K562 (cell line): ENCODE measurements around the gene SHISA2. TPM values are rescaled to one million over a fixed set of nuclear protein-coding genes. Genes with fewer than 3 reads are reported as not detected.

ENCODE experiments used
- ATAC-seq: fragments of 200-7000 bp; cut with Tn5 transposase; 3 replicates; pipeline ENCODE4 v1.9.1; 2020; ENCODE audit warnings: moderate library complexity
- BruUV-seq: library from RNA; stranded (reverse); fragments of 400-500 nt; replicated peaks from 2 replicates; lab custom pipeline; 2021; lab: Mats Ljungman, UMichigan
- CTCF ChIA-PET: fragments of 300-600 bp; formaldehyde crosslinking; extraction: SDS; loops from one replicate; lab custom pipeline; 2021; ENCODE audit warnings: low intra/inter-chr PET ratio; lab: Yijun Ruan, JAX
- POLR2A ChIA-PET: fragments of 300-600, 350-650 bp; sonication (Branson Sonifier 250); formaldehyde crosslinking; extraction: SDS; loops from one replicate; lab custom pipeline; 2021; ENCODE audit warnings: antibody characterized with exemption, inconsistent platforms; lab: Yijun Ruan, JAX
- DNase-seq, 4 experiments: peaks; one replicate each; pipeline versions ENCODE4 v3.0.0 to v3.0.0-alpha.2; 2011 to 2018; ENCODE audit warnings: low spot score in 3 of 4, mixed read lengths in 3 of 4; ENCODE audit errors: extremely low read depth in 1 of 4
- FAIRE-seq: peaks from 2 replicates; lab custom pipeline; 2011; peaks lifted over from hg19 to GRCh38; lab: Jason Lieb, UNC
- H2AFZ ChIP-seq: 2 replicates; pipeline ENCODE4 v1.6.0; 2011; ENCODE audit warnings: low read depth, low read length, control low read depth, inconsistent platforms
- H3K27ac ChIP-seq: fragments of 200-600 bp; 3 replicates; pipeline ENCODE4 v1.8.0; 2011; ENCODE audit warnings: low read depth, mild to moderate bottlenecking, control low read depth, inconsistent platforms, low read length, moderate library complexity, mixed read lengths; ENCODE audit errors: extremely low read depth
- H3K27me3 ChIP-seq, 2 experiments: fragments of 300-600 bp in 1 of 2; 2 replicates in 1 of 2; 3 replicates in 1 of 2; pipeline versions ENCODE4 v1.6.0 to v1.8.0; 2011; ENCODE audit warnings: inconsistent platforms in 2 of 2, low read length in 2 of 2, mild to moderate bottlenecking in 1 of 2, mixed read lengths in 1 of 2, moderate library complexity in 1 of 2; ENCODE audit not compliant: control insufficient read depth in 2 of 2, insufficient read depth in 2 of 2
- H3K36me3 ChIP-seq: fragments of 300-600 bp; 3 replicates; pipeline ENCODE4 v1.8.0; 2011; ENCODE audit warnings: mild to moderate bottlenecking, low read length, inconsistent platforms; ENCODE audit not compliant: control insufficient read depth, insufficient read depth
- H3K4me1 ChIP-seq, 2 experiments: fragments of 200-600 bp in 1 of 2; replicated peaks in 1 of 2; 2 replicates in 1 of 2; 3 replicates in 1 of 2; pipeline versions ENCODE4 v1.5.1 to v1.8.0; 2011; ENCODE audit warnings: inconsistent platforms in 2 of 2, low read length in 2 of 2, mild to moderate bottlenecking in 1 of 2, mixed read lengths in 1 of 2, moderate library complexity in 1 of 2; ENCODE audit not compliant: control insufficient read depth in 2 of 2, insufficient read depth in 2 of 2
- H3K4me2 ChIP-seq: 2 replicates; pipeline ENCODE4 v1.6.1; 2011; ENCODE audit warnings: low read length, control low read depth, inconsistent platforms, mixed read lengths; ENCODE audit not compliant: insufficient read depth
- H3K4me3 ChIP-seq: fragments of 200-600 bp; sonication (generic), shearing (Covaris generic); 2 replicates; pipeline ENCODE4 v1.5.1; 2016; ENCODE audit warnings: control low read depth, inconsistent platforms
- H3K79me2 ChIP-seq: fragments of 200-600 bp; 3 replicates; pipeline ENCODE4 v1.8.0; 2011; ENCODE audit warnings: low read length, inconsistent platforms; ENCODE audit not compliant: control insufficient read depth, insufficient read depth
- H3K9ac ChIP-seq, 2 experiments: 2 replicates each; pipeline versions ENCODE4 v1.6.0 to v1.6.1; 2011; ENCODE audit warnings: low read depth in 2 of 2, low read length in 2 of 2, control low read depth in 1 of 2, inconsistent platforms in 1 of 2, mild to moderate bottlenecking in 1 of 2, mixed read lengths in 1 of 2; ENCODE audit not compliant: insufficient read depth in 1 of 2
- H3K9me1 ChIP-seq: one replicate; pipeline ENCODE4 v1.6.0; 2011; ENCODE audit warnings: inconsistent platforms, mild to moderate bottlenecking, low read length, moderate library complexity; ENCODE audit not compliant: control insufficient read depth, insufficient read depth
- H3K9me3 ChIP-seq: replicated peaks from 2 replicates; pipeline ENCODE4 v1.5.1; 2011; ENCODE audit warnings: low read depth, low read length, inconsistent platforms; ENCODE audit not compliant: control insufficient read depth, insufficient read depth
- H4K20me1 ChIP-seq: replicated peaks from 2 replicates; pipeline ENCODE4 v1.6.1; 2011; ENCODE audit warnings: low read length, inconsistent platforms, mixed read lengths; ENCODE audit not compliant: control insufficient read depth, insufficient read depth
- BRD4 ChIP-seq: fragments of 200-600 bp; sonication (generic); IDR thresholded peaks from 2 replicates; pipeline ENCODE4 v1.6.1; 2017; ENCODE audit warnings: inconsistent platforms
- HCFC1 ChIP-seq: IDR thresholded peaks from 2 replicates; pipeline ENCODE4 v1.6.1; 2012; ENCODE audit warnings: low read depth, low read length, improper control_type of control experiment
- JUN ChIP-seq, 2 experiments: sonication (generic) in 1 of 2; formaldehyde crosslinking in 1 of 2; IDR thresholded peaks; 2 replicates each; pipeline versions ENCODE4 v1.6.1 to v1.8.0; 2012 to 2022; ENCODE audit warnings: borderline replicate concordance in 2 of 2, mild to moderate bottlenecking in 2 of 2, improper control_type of control experiment in 1 of 2, low read depth in 1 of 2, low read length in 1 of 2, missing genetic modification reagents in 1 of 2
- LCOR ChIP-seq: sonication (generic); formaldehyde crosslinking; IDR thresholded peaks from 2 replicates; pipeline ENCODE4 v1.8.0; 2022; ENCODE audit warnings: mild to moderate bottlenecking, missing genetic modification reagents
- STAT5B ChIP-seq: fragments of 250-450 bp; sonication (Bioruptor Pico); IDR thresholded peaks from 2 replicates; pipeline ENCODE4 v1.8.0; 2021; ENCODE audit warnings: mild to moderate bottlenecking, inconsistent platforms
- TRIM24 ChIP-seq, 2 experiments: fragments of 450-650 bp; IDR thresholded peaks; 2 replicates each; pipeline ENCODE4 v1.6.1; 2016
- ZNF224 ChIP-seq: sonication (generic); formaldehyde crosslinking; IDR thresholded peaks from 2 replicates; pipeline ENCODE4 v1.8.0; 2022; ENCODE audit warnings: mild to moderate bottlenecking, missing genetic modification reagents
- WGBS: fragments of 100-300 bp; shearing (Covaris generic); methylation state at CpG from one replicate; pipeline ENCODE4 v1.1.6; 2016; ENCODE audit warnings: low coverage, mixed read lengths; ENCODE audit not compliant: insufficient coverage; ENCODE audit errors: missing lambda C conversion rate; 5-methylcytosine and 5-hydroxymethylcytosine counted together
- in situ Hi-C: fragments of 300-500 bp; cut with MboI; formaldehyde crosslinking; loops from 4 replicates; pipeline ENCODE4 v1.15.0; 2018; ENCODE audit warnings: inconsistent platforms, mixed read lengths
- intact Hi-C: fragments of 100-400 bp; cut with micrococcal nuclease; formaldehyde crosslinking; loops from 2 replicates; pipeline ENCODE4 v1.14.2; 2022
- polyA plus RNA-seq, 8 experiments: library from polyadenylated mRNA; depleted of rRNA in 4 of 8; stranded (reverse) in 5 of 8; unstranded in 3 of 8; fragments of >200 nt; fragmentation: Nextera tagmentation in 2 of 8; fragmentation: Illumina TruSeq in 1 of 8; extraction: Ambion mirVana in 2 of 8; extraction: Trizol in 1 of 8; gene quantifications; 2 replicates each; pipeline versions ENCODE4 v1.2.1 to v1.2.3, GENCODE V29; 2011 to 2014; ENCODE audit warnings: inconsistent platforms in 1 of 8, missing spikeins in 1 of 8
- total RNA-seq, 7 experiments: library from RNA; depleted of rRNA in 6 of 7; stranded (reverse); fragments of >200 nt in 6 of 7; fragmentation: Illumina TruSeq in 2 of 7; extraction: Trizol in 2 of 7; gene quantifications; 2 replicates each; pipeline versions ENCODE4 v1.2.1 to v1.2.3, GENCODE V29; 2011 to 2021; ENCODE audit warnings: low replicate concordance in 1 of 7
- TF ChIP-seq, protein P1 (sequence below): IDR thresholded peaks from 3 replicates; pipeline ENCODE4 v1.6.1; 2011; ENCODE audit warnings: borderline replicate concordance, mild to moderate bottlenecking, moderate library complexity; ENCODE audit not compliant: insufficient read length; ENCODE audit errors: extremely low read depth
- TF ChIP-seq, protein P2 (sequence below): fragments of 200-800 bp; sonication (Bioruptor generic); IDR thresholded peaks from 2 replicates; pipeline ENCODE4 v1.6.1; 2016; ENCODE audit warnings: missing genetic modification characterization, missing compliant biosample characterization
- TF ChIP-seq, protein P3 (sequence below): sonication (generic); formaldehyde crosslinking; IDR thresholded peaks from 2 replicates; pipeline ENCODE4 v1.8.0; 2022; ENCODE audit warnings: mild to moderate bottlenecking, missing genetic modification reagents

Gene SHISA2
- total and polyA plus RNA-seq, 9 of the 15 experiments (the other 6 are each of a cell fraction or from before 2014, with no cell fraction given): not detected

DNA sequence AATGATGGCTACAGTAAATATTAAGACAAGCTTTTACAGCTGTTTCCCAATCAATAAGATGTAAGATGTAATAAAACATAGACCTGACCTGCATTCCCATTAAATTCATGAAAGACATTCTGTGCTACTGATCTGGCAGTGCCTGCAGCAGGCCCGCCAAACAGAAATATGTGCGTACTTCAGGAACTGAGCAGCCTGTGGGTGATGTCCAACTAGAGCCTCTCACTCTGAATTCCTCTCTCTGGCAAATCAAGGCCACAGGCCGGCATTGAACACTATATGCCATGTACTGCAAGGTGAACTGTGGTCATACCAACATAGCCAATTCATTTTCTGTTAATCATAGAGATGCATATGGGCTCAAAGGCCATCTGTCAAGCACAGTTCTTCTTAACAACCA is 17.8 kb downstream of the SHISA2 start (continued):
- TF ChIP-seq, protein P1, sequence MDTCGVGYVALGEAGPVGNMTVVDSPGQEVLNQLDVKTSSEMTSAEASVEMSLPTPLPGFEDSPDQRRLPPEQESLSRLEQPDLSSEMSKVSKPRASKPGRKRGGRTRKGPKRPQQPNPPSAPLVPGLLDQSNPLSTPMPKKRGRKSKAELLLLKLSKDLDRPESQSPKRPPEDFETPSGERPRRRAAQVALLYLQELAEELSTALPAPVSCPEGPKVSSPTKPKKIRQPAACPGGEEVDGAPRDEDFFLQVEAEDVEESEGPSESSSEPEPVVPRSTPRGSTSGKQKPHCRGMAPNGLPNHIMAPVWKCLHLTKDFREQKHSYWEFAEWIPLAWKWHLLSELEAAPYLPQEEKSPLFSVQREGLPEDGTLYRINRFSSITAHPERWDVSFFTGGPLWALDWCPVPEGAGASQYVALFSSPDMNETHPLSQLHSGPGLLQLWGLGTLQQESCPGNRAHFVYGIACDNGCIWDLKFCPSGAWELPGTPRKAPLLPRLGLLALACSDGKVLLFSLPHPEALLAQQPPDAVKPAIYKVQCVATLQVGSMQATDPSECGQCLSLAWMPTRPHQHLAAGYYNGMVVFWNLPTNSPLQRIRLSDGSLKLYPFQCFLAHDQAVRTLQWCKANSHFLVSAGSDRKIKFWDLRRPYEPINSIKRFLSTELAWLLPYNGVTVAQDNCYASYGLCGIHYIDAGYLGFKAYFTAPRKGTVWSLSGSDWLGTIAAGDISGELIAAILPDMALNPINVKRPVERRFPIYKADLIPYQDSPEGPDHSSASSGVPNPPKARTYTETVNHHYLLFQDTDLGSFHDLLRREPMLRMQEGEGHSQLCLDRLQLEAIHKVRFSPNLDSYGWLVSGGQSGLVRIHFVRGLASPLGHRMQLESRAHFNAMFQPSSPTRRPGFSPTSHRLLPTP: no peak
- no peak for TF ChIP-seq BRD4
- no peak for TF ChIP-seq JUN (IDR thresholded peaks at IDR 0.05; ENCODE audit: borderline replicate concordance, low read depth, low read length)
- TF ChIP-seq JUN (CRISPR knock-in tag; IDR thresholded peaks at IDR 0.05; ENCODE audit: borderline replicate concordance): no peak
- no peak for TF ChIP-seq STAT5B (CRISPR knock-in tag)
- TF ChIP-seq ZNF224 (CRISPR knock-in tag): no peak
- no peak for TF ChIP-seq LCOR

DNA sequence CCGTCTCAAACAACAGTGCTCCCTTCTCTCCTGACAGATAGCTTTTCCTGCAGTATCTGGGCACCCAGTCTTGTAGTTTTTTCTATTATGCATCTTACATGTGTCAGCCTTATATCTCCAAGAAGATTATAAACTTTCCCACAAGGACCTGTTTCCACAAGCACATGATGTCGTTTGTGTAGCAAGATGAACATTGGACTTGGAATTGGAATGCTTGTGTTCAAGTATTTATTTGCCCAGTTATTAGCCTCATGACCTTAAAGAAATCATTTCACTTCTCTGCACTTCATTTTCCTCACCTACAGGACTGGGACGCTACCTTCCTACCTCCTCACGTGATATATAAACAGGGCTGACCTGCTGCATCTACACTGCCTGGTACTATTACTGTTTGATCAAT is 21.5 kb downstream of the SHISA2 start:
- no peak for FAIRE-seq
- no peaks in the 10 kb centered on the region for H3K9me3 ChIP-seq
- no peaks in the 10 kb centered on the region for H3K36me3 ChIP-seq
- ATAC-seq: no peak
- H3K4me2 ChIP-seq: no peak overlapping the region
- H3K79me2 ChIP-seq: no peaks in the 10 kb centered on the region
- DNase-seq: no peak
- ChIA-PET POLR2A (interaction anchor here (1.1 kb wide), 1 partner anchor 20 kb away, joined by 3 read pairs; no protein-coding TSS in a partner anchor), CTCF (no interaction called here)
- WGBS: 0% methylated on average over 4 of the region's 4 CpGs
- H3K4me3 ChIP-seq: no peak overlapping the region
- H3K27me3 ChIP-seq: peaks cover 0 to 8% of the 10 kb centered on the region in 2 experiments; a peak in 1 of 5 replicates
- no peak overlapping the region for H3K27ac ChIP-seq
- H2AFZ ChIP-seq: no peak overlapping the region
- no peaks in the 10 kb centered on the region for H3K4me1 ChIP-seq
- no peaks in the 10 kb centered on the region for H3K9me1 ChIP-seq
- intact Hi-C loops: no loop called here
- in situ Hi-C loops: no loop called here
- H4K20me1 ChIP-seq: no peaks in the 10 kb centered on the region
- no peak overlapping the region for H3K9ac ChIP-seq
- no TSS peak for BruUV-seq
- TF ChIP-seq, protein P2, sequence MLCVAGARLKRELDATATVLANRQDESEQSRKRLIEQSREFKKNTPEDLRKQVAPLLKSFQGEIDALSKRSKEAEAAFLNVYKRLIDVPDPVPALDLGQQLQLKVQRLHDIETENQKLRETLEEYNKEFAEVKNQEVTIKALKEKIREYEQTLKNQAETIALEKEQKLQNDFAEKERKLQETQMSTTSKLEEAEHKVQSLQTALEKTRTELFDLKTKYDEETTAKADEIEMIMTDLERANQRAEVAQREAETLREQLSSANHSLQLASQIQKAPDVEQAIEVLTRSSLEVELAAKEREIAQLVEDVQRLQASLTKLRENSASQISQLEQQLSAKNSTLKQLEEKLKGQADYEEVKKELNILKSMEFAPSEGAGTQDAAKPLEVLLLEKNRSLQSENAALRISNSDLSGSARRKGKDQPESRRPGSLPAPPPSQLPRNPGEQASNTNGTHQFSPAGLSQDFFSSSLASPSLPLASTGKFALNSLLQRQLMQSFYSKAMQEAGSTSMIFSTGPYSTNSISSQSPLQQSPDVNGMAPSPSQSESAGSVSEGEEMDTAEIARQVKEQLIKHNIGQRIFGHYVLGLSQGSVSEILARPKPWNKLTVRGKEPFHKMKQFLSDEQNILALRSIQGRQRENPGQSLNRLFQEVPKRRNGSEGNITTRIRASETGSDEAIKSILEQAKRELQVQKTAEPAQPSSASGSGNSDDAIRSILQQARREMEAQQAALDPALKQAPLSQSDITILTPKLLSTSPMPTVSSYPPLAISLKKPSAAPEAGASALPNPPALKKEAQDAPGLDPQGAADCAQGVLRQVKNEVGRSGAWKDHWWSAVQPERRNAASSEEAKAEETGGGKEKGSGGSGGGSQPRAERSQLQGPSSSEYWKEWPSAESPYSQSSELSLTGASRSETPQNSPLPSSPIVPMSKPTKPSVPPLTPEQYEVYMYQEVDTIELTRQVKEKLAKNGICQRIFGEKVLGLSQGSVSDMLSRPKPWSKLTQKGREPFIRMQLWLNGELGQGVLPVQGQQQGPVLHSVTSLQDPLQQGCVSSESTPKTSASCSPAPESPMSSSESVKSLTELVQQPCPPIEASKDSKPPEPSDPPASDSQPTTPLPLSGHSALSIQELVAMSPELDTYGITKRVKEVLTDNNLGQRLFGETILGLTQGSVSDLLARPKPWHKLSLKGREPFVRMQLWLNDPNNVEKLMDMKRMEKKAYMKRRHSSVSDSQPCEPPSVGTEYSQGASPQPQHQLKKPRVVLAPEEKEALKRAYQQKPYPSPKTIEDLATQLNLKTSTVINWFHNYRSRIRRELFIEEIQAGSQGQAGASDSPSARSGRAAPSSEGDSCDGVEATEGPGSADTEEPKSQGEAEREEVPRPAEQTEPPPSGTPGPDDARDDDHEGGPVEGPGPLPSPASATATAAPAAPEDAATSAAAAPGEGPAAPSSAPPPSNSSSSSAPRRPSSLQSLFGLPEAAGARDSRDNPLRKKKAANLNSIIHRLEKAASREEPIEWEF: no peak
- TF ChIP-seq HCFC1: no peak
- TF ChIP-seq, protein P3, sequence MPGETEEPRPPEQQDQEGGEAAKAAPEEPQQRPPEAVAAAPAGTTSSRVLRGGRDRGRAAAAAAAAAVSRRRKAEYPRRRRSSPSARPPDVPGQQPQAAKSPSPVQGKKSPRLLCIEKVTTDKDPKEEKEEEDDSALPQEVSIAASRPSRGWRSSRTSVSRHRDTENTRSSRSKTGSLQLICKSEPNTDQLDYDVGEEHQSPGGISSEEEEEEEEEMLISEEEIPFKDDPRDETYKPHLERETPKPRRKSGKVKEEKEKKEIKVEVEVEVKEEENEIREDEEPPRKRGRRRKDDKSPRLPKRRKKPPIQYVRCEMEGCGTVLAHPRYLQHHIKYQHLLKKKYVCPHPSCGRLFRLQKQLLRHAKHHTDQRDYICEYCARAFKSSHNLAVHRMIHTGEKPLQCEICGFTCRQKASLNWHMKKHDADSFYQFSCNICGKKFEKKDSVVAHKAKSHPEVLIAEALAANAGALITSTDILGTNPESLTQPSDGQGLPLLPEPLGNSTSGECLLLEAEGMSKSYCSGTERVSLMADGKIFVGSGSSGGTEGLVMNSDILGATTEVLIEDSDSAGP (CRISPR knock-in tag): no peak
- TF ChIP-seq TRIM24 (IDR thresholded peaks at IDR 0.05): no peak
